ENCODE data around the gene IMPACT. TPM values are rescaled to one million over a fixed set of nuclear protein-coding genes. Genes with fewer than 3 reads are reported as not detected.

Gene IMPACT
- total RNA-seq, 2 experiments from 2014 or later = 14.1 to 14.7 TPM

DNA sequence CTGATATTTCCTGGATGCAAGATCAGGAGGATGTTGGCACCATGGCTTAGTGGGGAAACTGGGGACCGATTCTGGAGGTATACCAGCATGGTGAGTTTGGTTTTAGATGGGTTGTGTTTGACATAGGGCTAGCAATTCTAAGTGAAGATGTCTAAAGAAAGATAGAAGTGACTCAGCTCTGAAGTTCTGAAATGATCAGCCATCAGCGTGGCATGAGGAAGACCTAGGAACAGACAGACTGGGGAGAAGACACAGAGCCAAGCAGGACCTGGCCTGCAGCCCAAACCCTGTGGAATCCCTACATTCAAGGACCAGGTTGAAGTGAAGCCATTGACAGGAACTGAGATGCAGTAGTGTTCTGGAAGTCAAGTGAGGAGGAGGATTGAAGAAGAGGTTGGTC, 73.7 kb downstream of the IMPACT start:
- Mint-ChIP-seq H3K4me3 (no peak overlapping the region), H3K27ac (no peak overlapping the region), H3K9me3 (no peaks in the 10 kb centered on the region), H3K27me3 (peaks cover 2% of the 10 kb centered on the region), H3K4me1 (no peaks in the 10 kb centered on the region), H3K36me3 (no peaks in the 10 kb centered on the region)
- POLR2A ChIA-PET = no interaction called here
- no peak for ATAC-seq (ENCODE audit: low read depth)
- no peak for DNase-seq

DNA sequence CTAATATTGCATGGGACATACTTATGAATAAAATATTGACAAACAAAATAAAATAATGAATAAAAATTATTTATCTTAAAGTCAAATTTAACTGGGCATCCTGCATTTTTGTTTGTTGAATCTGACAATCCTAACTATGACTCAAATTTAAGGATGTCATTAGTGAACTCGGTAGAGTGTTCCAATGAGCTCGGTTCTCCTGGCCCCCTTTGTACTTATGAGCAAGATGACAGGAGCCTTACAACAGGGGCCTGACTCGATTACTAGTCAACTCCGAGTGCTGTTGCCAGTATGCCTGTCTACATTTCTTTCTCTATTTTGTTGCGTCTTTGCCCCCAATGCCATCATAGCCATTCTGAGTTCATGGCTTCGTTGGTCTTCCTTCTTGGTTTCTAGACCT, 74.3 kb downstream of the IMPACT start:
- Mint-ChIP-seq H3K27ac (no peak overlapping the region), H3K9me3 (no peaks in the 10 kb centered on the region), H3K4me3 (no peak overlapping the region), H3K4me1 (no peaks in the 10 kb centered on the region), H3K36me3 (no peaks in the 10 kb centered on the region), H3K27me3 (peaks cover 2% of the 10 kb centered on the region)
- POLR2A ChIA-PET = no interaction called here
- ATAC-seq (ENCODE audit: low read depth) (no peak), DNase-seq (no peak)

DNA sequence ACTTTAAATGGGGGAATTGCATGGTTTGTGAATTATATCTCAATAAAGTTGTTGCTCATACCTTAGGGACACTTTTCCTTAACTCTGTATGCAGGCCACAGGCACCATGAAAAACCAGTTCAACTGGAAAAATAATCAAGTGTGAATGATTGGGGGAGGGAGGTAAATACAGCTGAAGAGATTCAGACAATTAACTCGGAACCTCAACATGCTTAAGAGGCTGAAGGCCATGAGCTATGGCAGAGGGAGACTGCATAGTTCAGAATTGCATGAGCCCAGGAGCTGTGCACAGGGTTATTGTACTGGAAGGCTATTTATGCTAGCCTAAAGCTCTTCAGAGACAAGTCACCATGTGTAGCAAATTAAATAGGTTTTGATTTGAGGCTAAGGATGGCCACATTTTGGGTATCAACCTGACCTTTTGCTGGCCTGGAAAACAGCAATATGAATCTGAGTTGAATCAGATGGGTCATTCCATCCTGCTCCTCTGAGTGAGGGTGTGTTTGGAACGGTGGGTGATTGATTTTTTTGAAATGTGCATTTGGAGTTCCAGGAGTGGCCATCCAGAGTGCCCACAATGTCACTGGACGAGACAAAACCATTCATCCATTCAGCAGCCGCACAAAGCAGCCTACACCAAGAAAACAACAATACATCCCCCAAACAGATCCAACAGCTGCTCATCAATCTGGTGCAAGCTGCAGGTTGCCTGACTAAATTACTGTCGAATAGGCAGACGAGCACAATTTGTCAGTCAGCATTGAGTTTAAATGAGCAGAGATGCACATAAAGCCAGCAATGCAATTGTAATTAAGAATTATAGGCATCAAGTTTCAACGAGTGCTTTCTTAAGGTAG, 76.4 kb downstream of the IMPACT start:
- Mint-ChIP-seq H3K36me3 (no peaks in the 10 kb centered on the region), H3K27me3 (no peaks in the 10 kb centered on the region), H3K27ac (no peak overlapping the region), H3K4me3 (no peak overlapping the region), H3K4me1 (no peaks in the 10 kb centered on the region), H3K9me3 (no peaks in the 10 kb centered on the region)
- POLR2A ChIA-PET = no interaction called here
- ATAC-seq (ENCODE audit: low read depth) (no peak), DNase-seq (no peak)

Other genes with a start within 250 kb of the IMPACT start
- 1 to 10 TPM; 1.0 to 1.2 TPM for gene OSBPL1A, start 28.8 kb upstream of the IMPACT start, total RNA-seq
- gene HRH4, start 34.0 kb downstream of the IMPACT start, total RNA-seq = under 1 TPM; 0.22 to 0.23 TPM

All from activated naive CD8-positive, alpha-beta T cell treated with anti-CD3 and anti-CD28 coated beads, Interleukin-2, amount 10 ng/mL, durations not matched to agents 7 days and 5 days (primary cell).